Endothelial cell of umbilical vein (primary cell): ENCODE results near the gene RUBCN. TPM values are rescaled to one million over a fixed set of nuclear protein-coding genes. Genes with fewer than 3 reads are reported as not detected.

Experiments
- BruUV-seq: library from RNA; stranded (reverse); fragments of 400-500 nt; replicated peaks from 2 replicates; lab custom pipeline; 2021; lab: Mats Ljungman, UMichigan
- CTCF ChIA-PET: fragments of 300-600, 350-600 bp; sonication (Branson Sonifier 250); formaldehyde crosslinking; loops from one replicate; lab custom pipeline; 2021; ENCODE audit warnings: antibody characterized with exemption, inconsistent platforms; lab: Charles Lee
- POLR2A ChIA-PET: fragments of 300-600, 350-600 bp; sonication (Branson Sonifier 250); formaldehyde crosslinking; loops from one replicate; lab custom pipeline; 2021; ENCODE audit warnings: antibody characterized with exemption, inconsistent platforms; lab: Charles Lee
- DNase-seq: peaks from one replicate; pipeline ENCODE4 v3.0.0-alpha.2; 2011; ENCODE audit warnings: low read depth, low spot score
- FAIRE-seq: peaks from 2 replicates; lab custom pipeline; 2011; peaks lifted over from hg19 to GRCh38; lab: Jason Lieb, UNC
- H2AFZ ChIP-seq: 2 replicates; pipeline ENCODE4 v1.6.0; 2012; ENCODE audit warnings: low read depth, low read length, control low read depth, inconsistent platforms
- H3K27ac ChIP-seq: 2 replicates; pipeline ENCODE4 v1.5.1; 2011; ENCODE audit warnings: low read depth, mild to moderate bottlenecking, control low read depth, low read length, moderate library complexity; ENCODE audit not compliant: insufficient read depth
- H3K27me3 ChIP-seq, 2 experiments: 2 replicates each; pipeline versions ENCODE4 v1.6.0 to v1.6.1; 2011; ENCODE audit warnings: low read length in 2 of 2, mixed read lengths in 1 of 2; ENCODE audit not compliant: control insufficient read depth in 2 of 2, insufficient read depth in 2 of 2
- H3K36me3 ChIP-seq, 2 experiments: 2 replicates in 1 of 2; 3 replicates in 1 of 2; pipeline ENCODE4 v1.5.1; 2011; ENCODE audit warnings: low read length in 2 of 2, mild to moderate bottlenecking in 1 of 2, moderate library complexity in 1 of 2; ENCODE audit not compliant: control insufficient read depth in 2 of 2, insufficient read depth in 2 of 2; ENCODE audit errors: extremely low read depth in 1 of 2
- H3K4me1 ChIP-seq: 3 replicates; pipeline ENCODE4 v1.5.1; 2011; ENCODE audit warnings: mild to moderate bottlenecking, low read length; ENCODE audit not compliant: control insufficient read depth, insufficient read depth; ENCODE audit errors: extremely low read depth
- H3K4me2 ChIP-seq: 2 replicates; pipeline ENCODE4 v1.6.1; 2011; ENCODE audit warnings: low read length, control low read depth, mixed read lengths; ENCODE audit not compliant: insufficient read depth
- H3K4me3 ChIP-seq, 3 experiments: fragments of 200-600 bp in 1 of 3; sonication (generic), shearing (Covaris generic) in 1 of 3; replicated peaks in 1 of 3; 2 replicates each; pipeline ENCODE4 v1.5.1; 2011 to 2016; ENCODE audit warnings: control low read depth in 3 of 3, low read length in 3 of 3, mild to moderate bottlenecking in 2 of 3, inconsistent platforms in 1 of 3, low read depth in 1 of 3, moderate library complexity in 1 of 3; ENCODE audit not compliant: insufficient read depth in 1 of 3
- H3K79me2 ChIP-seq: 2 replicates; pipeline ENCODE4 v1.6.0; 2012; ENCODE audit warnings: low read length, inconsistent platforms; ENCODE audit not compliant: control insufficient read depth, insufficient read depth
- H3K9ac ChIP-seq: replicated peaks from 2 replicates; pipeline ENCODE3; 2011; ENCODE audit warnings: low read length, control low read depth; ENCODE audit not compliant: insufficient read depth; ENCODE audit errors: extremely low read depth
- H3K9me1 ChIP-seq: replicated peaks from 3 replicates; pipeline ENCODE4 v1.6.0; 2011; ENCODE audit warnings: mild to moderate bottlenecking, low read length; ENCODE audit not compliant: control insufficient read depth, insufficient read depth; ENCODE audit errors: extremely low read depth
- H3K9me3 ChIP-seq: replicated peaks from 2 replicates; pipeline ENCODE4 v1.5.1; 2012; ENCODE audit warnings: low read length, inconsistent platforms; ENCODE audit not compliant: control insufficient read depth, insufficient read depth
- H4K20me1 ChIP-seq: replicated peaks from 2 replicates; pipeline ENCODE3; 2011; ENCODE audit warnings: mild to moderate bottlenecking, low read length; ENCODE audit not compliant: control insufficient read depth, insufficient read depth; ENCODE audit errors: extremely low read depth
- CTCF ChIP-seq, 2 donors: IDR thresholded peaks; 1 replicate in 1 of 2; 2 replicates in 1 of 2; pipeline ENCODE4 v1.5.1; 2011; ENCODE audit warnings: low read length in 2 of 2, mild to moderate bottlenecking in 2 of 2, moderate library complexity in 2 of 2, control low read depth in 1 of 2, inconsistent platforms in 1 of 2, low read depth in 1 of 2; ENCODE audit not compliant: insufficient read depth in 1 of 2; ENCODE audit errors: extremely low read depth in 1 of 2
- EZH2 ChIP-seq: IDR thresholded peaks from 2 replicates; pipeline ENCODE4 v1.6.1; 2012; ENCODE audit warnings: borderline replicate concordance, low read depth, mild to moderate bottlenecking, moderate library complexity, low read length, inconsistent platforms; ENCODE audit not compliant: severe bottlenecking
- FOS ChIP-seq: IDR thresholded peaks from 2 replicates; pipeline ENCODE4 v1.6.1; 2011; ENCODE audit warnings: mild to moderate bottlenecking, low read length, moderate library complexity, borderline replicate concordance; ENCODE audit not compliant: insufficient read depth
- GATA2 ChIP-seq: IDR thresholded peaks from 2 replicates; pipeline ENCODE4 v1.7.0; 2011; ENCODE audit warnings: low read depth, mild to moderate bottlenecking, moderate library complexity, mixed read lengths, low read length; ENCODE audit not compliant: insufficient read length, insufficient read depth
- JUN ChIP-seq: IDR thresholded peaks from 2 replicates; pipeline ENCODE4 v1.6.1; 2011; ENCODE audit warnings: borderline replicate concordance, low read depth; ENCODE audit not compliant: insufficient read length, insufficient read depth
- MAX ChIP-seq: IDR thresholded peaks from 2 replicates; pipeline ENCODE4 v1.6.1; 2011; ENCODE audit not compliant: insufficient read depth, insufficient read length
- MYC ChIP-seq: IDR thresholded peaks from one replicate; pipeline ENCODE4 v1.6.1; 2011; ENCODE audit warnings: mild to moderate bottlenecking, low read depth, low read length
- POLR2A ChIP-seq: IDR thresholded peaks from 2 replicates; pipeline ENCODE4 v1.6.1; 2012; ENCODE audit warnings: low read depth, mild to moderate bottlenecking, control low read depth, low read length
- POLR2AphosphoS5 ChIP-seq: IDR thresholded peaks from 2 replicates; pipeline ENCODE4 v1.6.1; 2012; ENCODE audit warnings: low read depth, mild to moderate bottlenecking, control low read depth, low read length, moderate library complexity; ENCODE audit not compliant: insufficient read depth
- dilution Hi-C: fragments of 300-500 bp; cut with MboI; formaldehyde crosslinking; loops from one replicate; pipeline ENCODE4 v1.15.0; 2019; ENCODE audit warnings: low sequenced_read_pairs; ENCODE audit not compliant: extremely low pct_ligation_motif_present
- intact Hi-C: fragments of 100-400 bp; cut with micrococcal nuclease; formaldehyde crosslinking; loops from one replicate; pipeline ENCODE4 v1.10.0; 2022
- polyA plus RNA-seq, 4 experiments: library from polyadenylated mRNA; depleted of rRNA in 3 of 4; stranded (reverse) in 3 of 4; unstranded in 1 of 4; fragments of >200 nt; gene quantifications; 2 replicates each; pipeline versions ENCODE4 v1.2.1 to v1.2.3, GENCODE V29; 2011 to 2012; ENCODE audit warnings: missing spikeins in 1 of 4
- total RNA-seq: library from RNA; stranded (reverse); gene quantifications from 2 replicates; pipeline ENCODE4 v1.2.3, GENCODE V29; 2021

Gene RUBCN
- total and polyA plus RNA-seq, 2 donors (not counting 3 experiments of a cell fraction or from before 2014, with no cell fraction given): 15.0 to 25.8 TPM

- Histone ChIP-seq H4K20me1 (peaks cover 8% of the 10 kb centered on the region), H3K36me3 (peaks cover 0 to 2% of the 10 kb centered on the region in 2 experiments), H3K9me3 (no peaks in the 10 kb centered on the region), H3K4me2 (no peak overlapping the region), H3K9ac (no peak overlapping the region), H3K27ac (no peak overlapping the region), H3K4me1 (peaks cover 7% of the 10 kb centered on the region), H3K4me3 (no peak overlapping the region), H3K27me3 (no peaks in the 10 kb centered on the region), H2AFZ (no peak overlapping the region), H3K9me1 (no peaks in the 10 kb centered on the region), H3K79me2 (peaks cover 65% of the 10 kb centered on the region)
- POLR2A ChIA-PET: no interaction called here
- no TSS peak for BruUV-seq
- CTCF ChIA-PET: no interaction called here
- TF ChIP-seq JUN (no peak), CTCF (IDR thresholded peaks at IDR 0.05; ENCODE audit: extremely low read depth in 1 of 2, insufficient read depth in 1 of 2, low read depth in 1 of 2, low read length in 2 of 2) (no peak), MYC (no peak), FOS (no peak), POLR2A (no peak), GATA2 (no peak), EZH2 (no peak), POLR2AphosphoS5 (no peak), MAX (no peak)
- DNase-seq (no peak), FAIRE-seq (no peak)
- intact Hi-C loops: no loop called here
- dilution Hi-C loops: no loop called here
Observed at GRCh38 chr3:197756704-197757103, 20.0 kb upstream of the RUBCN start.
